ENCODE results near the gene PPM1H.
A peak's percentile ranks its signal among the peaks of the same experiment; 100 is the strongest.
"Not testable (repeated sequence)": the region's sequence is repeated elsewhere in the genome, so short reads cannot be mapped to it uniquely, and the experiment has no call there.

The PPM1H gene, protein sequence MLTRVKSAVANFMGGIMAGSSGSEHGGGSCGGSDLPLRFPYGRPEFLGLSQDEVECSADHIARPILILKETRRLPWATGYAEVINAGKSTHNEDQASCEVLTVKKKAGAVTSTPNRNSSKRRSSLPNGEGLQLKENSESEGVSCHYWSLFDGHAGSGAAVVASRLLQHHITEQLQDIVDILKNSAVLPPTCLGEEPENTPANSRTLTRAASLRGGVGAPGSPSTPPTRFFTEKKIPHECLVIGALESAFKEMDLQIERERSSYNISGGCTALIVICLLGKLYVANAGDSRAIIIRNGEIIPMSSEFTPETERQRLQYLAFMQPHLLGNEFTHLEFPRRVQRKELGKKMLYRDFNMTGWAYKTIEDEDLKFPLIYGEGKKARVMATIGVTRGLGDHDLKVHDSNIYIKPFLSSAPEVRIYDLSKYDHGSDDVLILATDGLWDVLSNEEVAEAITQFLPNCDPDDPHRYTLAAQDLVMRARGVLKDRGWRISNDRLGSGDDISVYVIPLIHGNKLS

DNA sequence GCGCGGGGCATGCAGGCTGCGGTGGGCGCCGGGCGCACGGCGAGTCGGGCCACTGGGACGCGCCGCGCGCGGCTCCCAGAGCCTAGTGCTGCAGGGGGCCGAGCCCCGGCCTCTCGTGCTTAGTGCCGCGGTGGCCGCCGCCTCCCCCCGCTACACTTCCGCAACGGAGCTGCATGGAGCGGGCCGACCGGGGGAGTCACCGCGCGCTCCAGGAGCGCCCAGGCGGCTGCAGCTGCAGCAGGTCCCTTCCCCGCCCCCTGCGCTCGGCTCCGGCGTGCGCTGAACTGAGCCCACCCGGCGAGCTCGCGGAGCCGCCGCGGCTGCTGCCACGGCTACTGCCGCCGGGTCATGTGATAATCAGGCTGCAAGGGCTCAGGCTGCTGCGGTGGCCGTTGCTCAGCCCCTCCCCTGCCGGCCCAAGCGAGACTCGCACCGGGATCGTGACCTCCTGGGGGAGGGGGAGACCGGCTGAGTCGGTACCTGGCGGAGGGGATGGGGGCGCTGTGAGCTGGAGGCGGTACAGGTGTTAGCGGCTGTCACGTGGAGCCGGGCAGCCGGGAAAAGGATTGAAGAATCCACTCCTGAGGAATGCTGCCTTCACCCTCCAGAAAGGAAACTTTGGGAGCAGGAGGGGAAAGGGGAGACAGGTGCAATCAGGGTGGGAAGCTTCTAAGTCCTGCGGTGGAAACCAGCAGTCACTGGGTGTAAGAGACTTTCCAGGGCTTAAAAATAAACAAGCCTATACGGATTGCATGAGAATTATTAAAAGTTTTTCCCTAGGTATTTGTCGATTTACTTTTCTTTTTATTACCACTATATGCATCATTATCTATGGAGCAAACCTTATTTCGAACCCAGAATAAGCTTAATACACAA is at the start of gene PPM1H:
Gene PPM1H, minus strand, starts transcription at position 352 of the 876 bp plus-strand sequence. CDS start 414 bp downstream, outside the sequence.
- peak; percentile 97 for FAIRE-seq
- DNase-seq (ENCODE audit: insufficient read length, low spot score) = peak; percentile 82

DNA sequence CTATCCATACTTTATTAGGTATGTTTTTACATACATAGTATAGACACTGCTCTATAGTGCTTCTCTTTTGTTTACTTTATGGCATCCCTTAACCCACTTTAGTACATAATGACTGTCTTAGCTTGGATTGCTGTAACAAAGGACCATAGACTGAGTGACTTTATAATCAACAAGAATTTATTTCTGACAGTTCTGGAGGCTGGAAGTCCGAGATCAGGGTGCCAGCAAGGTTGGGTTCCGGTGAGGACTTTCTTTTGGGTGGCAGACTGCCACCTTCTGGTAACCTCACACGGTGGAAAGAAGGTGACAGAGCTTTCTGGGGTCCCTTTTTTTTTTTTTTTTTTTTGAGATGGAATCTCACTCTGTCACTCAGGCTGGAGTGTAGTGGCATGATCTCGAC is 48.6 kb upstream of the PPM1H start:
- FAIRE-seq (no peak), DNase-seq (ENCODE audit: insufficient read length, low spot score) (no peak)

DNA sequence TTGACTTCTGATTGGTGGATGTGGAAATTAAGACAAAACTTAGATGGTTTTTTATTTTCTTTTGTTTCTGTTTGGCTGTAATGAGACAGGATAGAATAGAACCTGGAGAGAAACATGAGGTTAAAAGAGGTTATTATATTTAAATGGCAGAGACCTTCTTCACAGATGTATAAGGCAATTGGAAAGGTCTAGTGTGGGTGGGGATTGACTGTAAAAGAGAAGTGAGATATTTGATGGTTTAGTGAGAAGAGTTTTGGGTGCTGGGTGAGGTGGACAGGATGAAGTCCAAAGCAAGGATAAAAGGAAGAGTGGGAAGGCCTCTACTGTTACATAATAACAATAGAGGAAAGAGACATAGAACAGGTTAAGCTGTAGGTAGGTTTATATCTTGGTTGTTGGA is 43.8 kb upstream of the PPM1H start:
- DNase-seq (ENCODE audit: insufficient read length, low spot score) (no peak), FAIRE-seq (no peak)

DNA sequence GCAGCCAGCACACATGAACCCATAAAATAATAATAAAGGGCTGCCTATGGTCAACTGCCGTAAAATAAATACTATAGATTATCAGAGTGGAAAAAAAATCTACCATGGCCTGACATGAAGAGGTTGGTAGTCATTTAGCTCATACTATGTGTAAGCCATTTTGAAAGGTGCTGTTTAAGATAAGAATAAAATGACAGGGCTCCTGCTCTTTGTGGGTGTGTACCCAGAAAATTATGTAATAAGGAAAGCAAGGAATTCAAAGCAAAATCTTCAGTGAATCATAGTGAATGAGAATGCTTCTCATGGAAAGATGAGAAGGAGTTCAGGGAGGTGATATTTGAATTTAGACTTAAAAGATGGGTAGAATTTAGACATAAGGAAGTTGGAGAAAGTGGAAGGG is 42.9 kb upstream of the PPM1H start:
- DNase-seq (ENCODE audit: insufficient read length, low spot score) = no peak
- no peak for FAIRE-seq

DNA sequence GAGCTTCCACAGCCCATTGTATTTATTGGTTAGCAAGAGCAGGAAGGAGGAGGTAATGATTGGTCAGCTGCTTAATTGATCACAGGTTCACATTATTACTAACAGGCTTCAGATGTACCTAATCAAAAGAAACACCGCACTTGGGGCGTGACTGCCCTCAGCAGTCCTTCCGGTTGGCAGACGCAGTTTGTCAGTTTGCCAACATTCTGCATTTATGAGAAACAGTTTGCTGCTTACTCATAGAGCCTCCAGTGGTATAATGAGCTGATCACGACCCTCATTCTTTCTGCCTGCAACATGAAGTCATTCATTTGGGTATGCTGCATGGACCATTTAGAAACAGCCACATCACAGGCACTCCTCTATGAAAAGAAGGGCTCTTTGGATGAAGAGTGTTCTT is 42.5 kb upstream of the PPM1H start:
- FAIRE-seq (no peak), DNase-seq (ENCODE audit: insufficient read length, low spot score) (peak; percentile 10)

DNA sequence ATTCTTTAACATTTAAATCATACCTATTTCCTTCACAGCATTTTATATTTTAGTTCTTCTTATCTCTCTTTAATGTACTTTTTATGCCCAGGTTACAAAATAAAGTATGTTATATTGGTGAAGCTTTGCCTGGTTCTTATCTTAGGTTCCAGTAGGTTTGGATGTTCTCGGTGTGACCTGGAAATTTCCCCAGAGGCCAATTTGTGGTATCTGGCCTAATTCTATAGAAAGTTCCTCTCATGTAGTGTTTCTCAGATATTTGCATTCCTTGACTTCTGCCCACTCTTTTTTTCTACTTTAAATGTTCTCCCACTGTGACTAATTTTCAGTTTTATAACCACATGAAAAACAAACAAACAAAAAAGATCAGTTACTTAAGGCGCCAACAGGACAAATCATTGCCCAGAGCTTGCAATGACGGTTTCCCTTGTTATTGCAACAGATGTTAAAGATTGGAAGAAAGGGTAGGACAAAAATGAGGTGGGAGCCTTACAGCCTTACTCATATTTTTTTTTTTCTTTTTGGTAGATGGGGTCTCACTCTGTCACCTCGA is 41.2 kb upstream of the PPM1H start:
- DNase-seq (ENCODE audit: insufficient read length, low spot score) (no peak), FAIRE-seq (no peak)

DNA sequence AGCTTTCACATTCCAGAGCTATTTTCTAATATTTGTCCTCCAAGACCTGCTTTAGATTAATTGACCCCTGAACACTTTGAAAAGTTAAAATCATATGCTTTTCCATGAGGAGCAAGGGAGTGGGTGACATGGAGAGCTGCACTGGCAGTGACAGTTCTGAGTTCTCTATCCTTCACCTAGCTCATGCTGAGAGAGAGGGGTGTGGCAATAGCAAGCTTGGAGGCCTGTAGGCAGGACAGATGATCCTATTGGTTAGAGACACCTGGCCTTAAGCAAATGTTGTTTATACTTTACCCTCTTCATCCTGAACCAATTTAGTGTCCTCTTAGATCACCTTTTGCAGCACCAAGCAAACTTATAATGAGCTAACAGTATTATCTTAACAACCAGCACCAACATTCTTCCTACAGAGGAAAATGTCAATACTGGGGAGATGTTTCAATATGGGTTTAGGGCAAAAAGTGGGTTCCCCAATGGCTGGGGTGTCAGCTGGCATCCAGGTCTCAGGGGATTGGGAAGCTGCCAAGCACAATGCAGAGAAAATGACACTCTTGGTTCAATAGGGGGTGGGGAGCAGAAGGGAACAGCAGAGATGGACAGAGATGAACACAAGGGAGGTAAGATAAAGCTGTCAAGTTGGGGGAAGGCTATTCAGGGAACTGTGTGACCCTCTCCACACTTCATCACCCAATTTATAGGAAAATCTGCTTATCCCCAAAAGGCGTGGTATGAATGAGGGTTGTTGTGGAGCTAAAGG is 37.0 kb upstream of the PPM1H start:
- DNase-seq (ENCODE audit: insufficient read length, low spot score) (no peak), FAIRE-seq (no peak)

DNA sequence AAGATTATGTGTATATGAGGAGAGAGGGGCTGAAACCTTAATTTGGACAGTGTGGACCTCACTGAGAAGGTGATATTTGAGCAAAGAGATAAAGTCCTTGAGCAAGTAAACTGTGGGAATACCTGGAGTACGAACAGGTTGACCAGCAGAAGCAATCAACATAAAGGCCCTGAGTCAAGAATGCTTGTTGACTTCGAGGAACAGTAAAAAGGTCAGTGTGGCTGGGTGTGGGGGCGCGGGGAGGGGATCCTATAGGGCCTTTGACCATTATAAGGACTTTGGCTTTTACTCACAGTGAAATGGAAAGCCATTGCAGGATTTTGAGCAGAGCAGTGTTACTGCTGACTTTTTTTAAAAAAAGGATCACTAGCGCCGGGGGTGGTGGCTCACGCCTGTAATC is 34.7 kb upstream of the PPM1H start:
- no peak for FAIRE-seq
- no peak for DNase-seq (ENCODE audit: insufficient read length, low spot score)

DNA sequence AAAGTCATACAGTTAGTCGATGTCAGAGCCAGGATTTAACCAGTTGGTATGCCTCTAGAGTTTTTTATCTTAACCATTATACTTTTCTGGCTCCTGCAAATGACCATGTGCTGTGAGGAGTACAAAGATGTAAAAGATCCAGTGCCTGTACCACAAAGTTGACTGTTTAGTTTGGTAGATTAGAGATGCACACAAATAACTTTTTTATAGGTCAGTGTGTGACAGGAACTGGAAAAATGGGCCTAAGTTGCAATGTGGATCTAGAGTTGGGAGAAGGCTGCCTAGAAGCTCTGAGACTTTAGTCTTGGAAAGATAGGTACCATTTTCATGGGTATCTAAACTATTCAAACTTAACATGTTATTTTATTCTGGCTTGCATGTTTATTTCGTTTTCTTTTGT is 32.8 kb upstream of the PPM1H start:
- no peak for FAIRE-seq

DNA sequence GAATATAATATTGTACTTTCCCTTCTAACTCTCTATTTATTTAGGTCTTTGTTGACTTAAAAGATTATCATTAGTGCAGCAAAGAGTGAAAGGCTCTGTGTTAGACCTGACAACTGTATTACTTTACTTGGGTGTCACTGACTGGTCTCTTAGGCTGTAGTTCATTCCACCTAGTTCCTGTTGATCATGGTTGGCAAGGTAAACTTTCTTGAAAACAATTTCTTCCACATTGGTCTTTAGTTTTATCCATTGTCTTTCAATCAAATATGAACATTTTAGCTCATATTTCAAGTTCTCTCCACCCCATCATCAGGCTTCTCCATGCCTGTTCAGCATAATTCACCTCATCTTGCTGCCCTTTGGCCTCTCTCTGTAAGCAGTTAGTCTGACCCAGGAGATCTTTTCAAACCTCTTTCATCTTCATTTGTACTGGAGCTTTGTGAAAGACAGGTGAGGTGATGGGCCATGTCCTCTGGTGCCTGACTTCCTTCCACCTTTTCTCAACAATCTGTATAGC is 32.1 kb upstream of the PPM1H start:
- FAIRE-seq (no peak), DNase-seq (ENCODE audit: insufficient read length, low spot score) (no peak)

More for the DNA sequence above, 32.8 kb upstream of the PPM1H start:
- no peak for DNase-seq (ENCODE audit: insufficient read length, low spot score)

DNA sequence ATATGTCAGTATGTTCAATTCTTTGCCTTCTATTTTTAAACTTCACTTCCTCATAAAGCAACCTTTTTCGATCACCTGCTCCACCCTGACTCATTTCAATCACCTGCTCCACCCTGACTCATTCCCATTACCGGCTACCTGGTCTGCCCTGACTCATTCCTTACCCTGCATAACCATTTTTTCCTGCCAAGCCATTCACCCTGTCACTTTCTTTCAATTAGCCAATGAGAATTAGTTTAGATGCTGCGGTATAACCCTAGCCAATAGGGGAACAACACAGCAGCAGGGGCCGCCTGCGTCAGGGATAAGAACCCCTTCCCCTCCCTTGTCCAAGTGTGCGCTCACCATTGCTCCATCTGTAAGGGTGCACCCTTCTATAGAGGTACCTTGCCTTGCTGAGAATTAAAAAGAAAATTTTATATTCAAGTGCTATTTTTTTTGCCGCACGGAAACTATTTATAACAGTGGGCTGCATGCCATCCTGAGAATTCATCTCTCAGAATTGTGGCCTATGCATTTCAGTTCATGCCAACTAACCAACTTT is 31.6 kb upstream of the PPM1H start:
- not testable (repeated sequence) for FAIRE-seq; DNase-seq (ENCODE audit: insufficient read length, low spot score)

DNA sequence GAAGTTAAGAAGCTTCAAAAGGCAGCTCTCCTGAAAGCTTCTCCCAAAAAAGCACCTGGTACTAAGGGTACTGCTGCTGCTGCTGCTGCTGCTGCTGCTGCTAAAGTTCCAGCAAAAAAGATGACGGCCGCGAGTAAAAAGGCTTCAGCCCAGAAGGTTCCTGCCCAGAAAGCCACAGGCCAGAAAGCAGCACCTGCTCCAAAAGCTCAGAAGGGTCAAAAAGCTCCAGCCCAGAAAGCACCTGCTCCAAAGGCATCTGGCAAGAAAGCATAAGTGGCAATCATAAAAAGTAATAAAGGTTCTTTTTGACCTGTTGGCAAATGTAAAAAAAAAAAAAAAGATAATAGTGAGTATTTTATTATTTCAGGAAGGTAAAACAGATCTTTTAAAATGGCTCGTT is 30.8 kb upstream of the PPM1H start:
- FAIRE-seq; DNase-seq (ENCODE audit: insufficient read length, low spot score): not testable (repeated sequence)

DNA sequence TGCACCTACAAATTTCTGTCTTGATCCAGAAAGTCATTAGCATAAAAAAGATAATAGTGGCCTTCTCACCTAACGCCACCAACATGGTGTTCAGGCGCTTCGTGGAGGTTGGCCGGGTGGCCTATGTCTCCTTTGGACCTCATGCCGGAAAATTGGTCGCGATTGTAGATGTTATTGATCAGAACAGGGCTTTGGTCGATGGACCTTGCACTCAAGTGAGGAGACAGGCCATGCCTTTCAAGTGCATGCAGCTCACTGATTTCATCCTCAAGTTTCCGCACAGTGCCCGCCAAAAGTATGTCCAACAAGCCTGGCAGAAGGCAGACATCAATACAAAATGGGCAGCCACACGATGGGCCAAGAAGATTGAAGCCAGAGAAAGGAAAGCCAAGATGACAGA is 30.3 kb upstream of the PPM1H start:
- FAIRE-seq = peak; percentile 72
- DNase-seq (ENCODE audit: insufficient read length, low spot score) = not testable (repeated sequence)

DNA sequence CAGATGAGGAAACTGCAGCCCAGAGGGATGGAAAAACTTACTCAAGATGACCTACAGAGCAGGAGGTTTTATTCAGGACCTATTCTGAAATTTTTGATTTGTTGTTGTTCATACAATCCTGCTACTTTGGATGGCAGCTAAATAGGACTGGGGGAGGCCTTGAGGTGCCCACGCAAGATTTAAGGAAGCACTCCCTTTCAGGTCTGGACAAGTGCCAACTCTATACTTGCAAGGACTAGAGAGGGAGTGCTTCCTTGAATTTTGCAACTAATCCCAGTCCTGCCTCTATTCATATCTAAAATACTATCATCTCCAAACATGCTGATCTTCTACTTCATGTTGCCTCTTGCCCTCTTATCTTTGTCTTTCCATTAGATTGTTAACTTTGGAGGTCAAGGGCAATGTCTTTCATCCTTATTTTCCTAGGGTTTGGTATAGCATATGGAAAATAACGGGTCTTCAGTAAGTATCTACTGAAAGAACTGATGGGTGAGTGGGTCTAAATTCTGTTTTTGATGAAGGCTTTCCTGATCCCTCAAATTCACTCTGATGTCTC is 28.6 kb upstream of the PPM1H start:
- FAIRE-seq = no peak
- DNase-seq (ENCODE audit: insufficient read length, low spot score) = no peak

DNA sequence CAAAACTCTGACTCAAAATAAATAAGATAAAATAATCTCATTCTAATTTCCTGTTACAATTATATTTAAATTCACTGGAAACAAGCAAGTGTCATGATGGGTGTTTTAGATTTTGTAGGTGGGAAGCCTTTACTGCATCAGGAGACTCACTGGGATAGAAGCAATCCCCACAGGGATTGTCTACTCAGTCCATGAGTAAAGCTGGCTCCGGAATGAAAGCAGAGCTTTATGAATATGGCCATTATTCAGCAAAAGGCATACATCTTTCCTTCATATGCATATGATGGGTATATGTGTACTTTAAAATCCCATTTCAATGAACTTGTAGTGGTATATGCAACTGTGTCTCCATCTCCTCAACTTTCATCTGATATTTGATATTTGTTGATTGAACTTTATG is 25.4 kb upstream of the PPM1H start:
- FAIRE-seq (no peak), DNase-seq (ENCODE audit: insufficient read length, low spot score) (no peak)

DNA sequence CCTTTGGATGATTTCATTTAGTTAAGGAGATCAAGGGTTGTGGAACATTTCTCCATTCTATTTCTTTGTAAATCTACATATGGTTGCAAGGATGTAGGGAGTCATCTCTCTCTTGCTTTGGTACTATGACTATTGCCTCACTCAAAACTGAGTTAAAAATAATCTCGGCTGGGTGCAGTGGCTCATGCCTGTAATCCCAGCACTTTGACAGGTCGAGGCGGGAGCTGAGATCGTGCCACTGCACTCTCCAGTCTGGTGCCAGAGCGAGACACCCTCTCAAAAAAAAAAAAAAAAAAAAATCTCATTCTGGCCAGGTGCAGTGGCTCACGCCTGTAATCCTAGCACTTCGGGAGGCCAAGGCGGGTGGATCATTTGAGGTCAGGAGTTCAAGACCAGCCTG is 24.8 kb upstream of the PPM1H start:
- DNase-seq (ENCODE audit: insufficient read length, low spot score) (no peak), FAIRE-seq (no peak)

DNA sequence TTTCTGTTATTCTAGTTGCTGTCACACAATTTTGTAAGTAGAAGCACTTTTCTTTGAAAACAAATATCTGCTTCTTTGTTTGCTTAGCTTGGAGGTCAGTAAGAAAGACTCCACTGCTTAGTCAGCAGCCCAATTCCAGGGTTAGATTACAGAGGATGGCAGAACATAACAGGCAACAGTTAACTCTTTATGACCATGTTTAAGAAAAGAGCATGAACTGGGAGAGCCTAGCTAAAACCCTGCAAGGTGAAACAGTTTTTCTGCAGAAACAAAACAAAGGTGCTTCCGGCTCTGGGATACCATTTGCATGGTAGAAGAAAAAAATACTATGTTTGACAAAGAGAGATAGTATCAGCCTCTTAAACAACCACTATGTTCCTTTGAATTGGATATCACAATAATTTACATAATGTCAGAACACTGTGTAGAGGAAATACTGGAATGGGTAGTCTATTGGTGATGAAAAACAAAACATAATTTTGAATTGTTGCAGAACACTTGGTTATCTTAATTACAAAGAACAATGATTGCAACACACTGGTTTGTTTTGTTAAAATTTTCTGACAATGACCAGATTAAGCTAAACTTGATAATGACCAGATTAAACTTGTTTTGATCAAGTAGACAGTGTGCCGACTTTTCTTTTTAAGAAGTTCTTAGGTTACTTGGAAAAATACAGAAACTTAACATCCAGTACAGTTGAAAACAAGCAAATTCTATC is 22.4 kb upstream of the PPM1H start:
- no peak for FAIRE-seq

DNA sequence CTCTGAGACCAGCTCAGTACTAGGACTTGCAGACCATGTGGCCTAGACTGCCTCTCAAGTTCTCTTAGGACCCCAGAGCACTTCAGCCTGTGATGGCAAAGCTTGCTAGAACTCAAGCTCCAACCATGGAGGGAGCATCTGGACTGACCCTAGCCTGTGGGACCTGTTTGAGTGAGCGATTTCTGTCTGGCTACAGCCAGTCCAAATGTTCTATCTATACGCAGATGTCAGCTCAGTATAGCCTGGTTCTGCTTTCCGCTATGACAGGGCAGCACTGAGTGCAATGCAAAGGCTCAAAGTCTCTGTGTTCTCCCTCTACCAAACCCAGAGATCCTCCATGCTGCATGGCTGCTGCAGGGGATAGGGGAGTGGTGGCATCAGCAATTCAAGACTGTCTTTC is 20.7 kb upstream of the PPM1H start:
- FAIRE-seq = no peak

More for the DNA sequence above, 22.4 kb upstream of the PPM1H start:
- peak; percentile 22 for DNase-seq (ENCODE audit: insufficient read length, low spot score)

DNA sequence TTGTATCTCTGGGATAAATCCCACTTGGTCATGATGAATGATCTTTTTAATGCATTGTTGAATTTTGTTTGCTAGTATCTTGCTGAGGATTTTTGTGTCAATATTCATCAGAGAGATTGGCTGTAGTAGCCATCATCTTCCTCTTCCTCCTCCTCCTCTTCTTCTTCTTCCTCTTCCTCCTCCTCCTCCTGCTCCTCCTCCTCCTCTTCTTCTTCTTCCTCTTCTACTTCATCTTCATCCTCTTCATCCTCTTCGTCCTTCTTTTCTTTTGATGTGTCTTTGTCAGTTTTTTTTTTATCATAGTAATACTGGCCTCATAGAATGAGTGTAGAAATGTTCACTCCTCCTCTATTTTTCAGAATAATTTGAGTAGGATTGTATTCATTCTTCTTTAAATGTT is 15.4 kb upstream of the PPM1H start:
- DNase-seq (ENCODE audit: insufficient read length, low spot score) (no peak), FAIRE-seq (no peak)

More for the DNA sequence above, 20.7 kb upstream of the PPM1H start:
- DNase-seq (ENCODE audit: insufficient read length, low spot score) = no peak
